GM12878 (cell line): ENCODE data around the gene EXPH5. TPM values are rescaled to one million over a fixed set of nuclear protein-coding genes. Genes with fewer than 3 reads are reported as not detected.

Experiments
- ATAC-seq: fragments of 200-7000 bp; cut with Tn5 transposase; 3 replicates; pipeline ENCODE4 v1.9.1; 2020; ENCODE audit warnings: mild to moderate bottlenecking, moderate library complexity
- BruUV-seq: library from RNA; stranded (reverse); fragments of 400-500 nt; replicated peaks from 2 replicates; lab custom pipeline; 2021; lab: Mats Ljungman, UMichigan
- CTCF ChIA-PET: fragments of 300-600 bp; sonication (Branson Sonifier 250); formaldehyde crosslinking; extraction: SDS; loops from one replicate; lab custom pipeline; 2021; ENCODE audit warnings: inconsistent platforms; lab: Yijun Ruan, JAX
- POLR2A ChIA-PET: fragments of 350-600 bp; formaldehyde crosslinking; extraction: SDS; loops from one replicate; lab custom pipeline; 2021; ENCODE audit warnings: inconsistent platforms; lab: Charles Lee
- RAD21 ChIA-PET: fragments of 300-600 bp; sonication (Branson Sonifier 250); formaldehyde crosslinking; loops from one replicate; lab custom pipeline; 2023; ENCODE audit warnings: antibody characterized with exemption; ENCODE audit not compliant: unreplicated experiment; lab: Charles Lee
- SMC1A ChIA-PET: fragments of 300-600 bp; sonication (Branson Sonifier 250); formaldehyde crosslinking; loops from one replicate; lab custom pipeline; 2023; ENCODE audit not compliant: unreplicated experiment, uncharacterized antibody; lab: Charles Lee
- DNase-seq: peaks from one replicate; pipeline ENCODE4 v3.0.0-alpha.2; 2011; ENCODE audit warnings: low read depth, low spot score
- FAIRE-seq: peaks from 3 replicates; lab custom pipeline; 2011; peaks lifted over from hg19 to GRCh38; lab: Jason Lieb, UNC
- H2AFZ ChIP-seq: 2 replicates; pipeline ENCODE4 v1.6.0; 2011; ENCODE audit warnings: low read depth, low read length, control low read depth; ENCODE audit not compliant: control insufficient read depth
- H3K27ac ChIP-seq: 2 replicates; pipeline ENCODE4 v1.5.1; 2011; ENCODE audit warnings: control low read depth; ENCODE audit not compliant: control insufficient read depth, insufficient read depth
- H3K27me3 ChIP-seq, 2 experiments: replicated peaks in 1 of 2; 2 replicates each; pipeline versions ENCODE4 v1.6.0 to v1.6.1; 2011; ENCODE audit warnings: low read length in 1 of 2; ENCODE audit not compliant: control insufficient read depth in 2 of 2, insufficient read depth in 2 of 2
- H3K36me3 ChIP-seq, 2 experiments: 2 replicates each; pipeline ENCODE4 v1.5.1; 2011; ENCODE audit warnings: low read length in 1 of 2; ENCODE audit not compliant: control insufficient read depth in 2 of 2, insufficient read depth in 2 of 2
- H3K4me1 ChIP-seq: 2 replicates; pipeline ENCODE4 v1.6.1; 2011; ENCODE audit warnings: mild to moderate bottlenecking, low read length, moderate library complexity, mixed read lengths; ENCODE audit not compliant: control insufficient read depth, insufficient read depth
- H3K4me2 ChIP-seq: 2 replicates; pipeline ENCODE4 v1.6.0; 2011; ENCODE audit warnings: control low read depth; ENCODE audit not compliant: control insufficient read depth, insufficient read depth
- H3K4me3 ChIP-seq: fragments of 200-600 bp; sonication (generic); 2 replicates; pipeline ENCODE4 v1.5.1; 2016
- H3K79me2 ChIP-seq: 2 replicates; pipeline ENCODE4 v1.6.0; 2011; ENCODE audit warnings: low read length; ENCODE audit not compliant: control insufficient read depth, insufficient read depth
- H3K9ac ChIP-seq: 2 replicates; pipeline ENCODE4 v1.8.0; 2011; ENCODE audit warnings: low read length, control low read depth, mixed read lengths; ENCODE audit not compliant: control insufficient read depth, insufficient read depth
- H3K9me3 ChIP-seq: replicated peaks from 3 replicates; pipeline ENCODE4 v1.5.1; 2011; ENCODE audit warnings: mild to moderate bottlenecking, low read length; ENCODE audit not compliant: control insufficient read depth, insufficient read depth
- H4K20me1 ChIP-seq: 2 replicates; pipeline ENCODE4 v1.6.0; 2011; ENCODE audit not compliant: control insufficient read depth, insufficient read depth
- CHD2 ChIP-seq: IDR thresholded peaks from 2 replicates; pipeline ENCODE4 v1.6.1; 2011; ENCODE audit warnings: low read depth, low read length, improper control_type of control experiment, borderline replicate concordance
- KDM1A ChIP-seq: fragments of 200-600 bp; sonication (generic); IDR thresholded peaks from 2 replicates; pipeline ENCODE4 v1.6.1; 2016; ENCODE audit warnings: borderline replicate concordance
- RCOR1 ChIP-seq: conservative IDR thresholded peaks from 2 replicates; pipeline ENCODE4 v1.6.1; 2012; ENCODE audit warnings: low read depth, low read length, improper control_type of control experiment
- STAT3 ChIP-seq: IDR thresholded peaks from 2 replicates; pipeline ENCODE4 v1.6.1; 2011; ENCODE audit warnings: low read depth, low read length, improper control_type of control experiment
- SUPT20H ChIP-seq: IDR thresholded peaks from 2 replicates; pipeline ENCODE4 v1.6.1; 2011; ENCODE audit warnings: low read depth, mild to moderate bottlenecking, low read length, moderate library complexity, borderline replicate concordance; ENCODE audit not compliant: control insufficient read depth
- YBX1 ChIP-seq: fragments of 450-650 bp; IDR thresholded peaks from 2 replicates; pipeline ENCODE4 v1.6.1; 2016; ENCODE audit warnings: antibody characterized with exemption
- WGBS: methylation state at CpG from one replicate; pipeline ENCODE4 v1.1.6; 2016; ENCODE audit warnings: low lambda C conversion rate; ENCODE audit not compliant: insufficient replicate concordance, insufficient coverage; ENCODE audit errors: missing lambda C conversion rate; 5-methylcytosine and 5-hydroxymethylcytosine counted together
- in situ Hi-C: fragments of 300-500 bp; cut with MboI; formaldehyde crosslinking; loops from 9 replicates; pipeline ENCODE4 v1.14.3; 2018; ENCODE audit warnings: mixed read lengths
- intact Hi-C: fragments of 100-400 bp; cut with micrococcal nuclease; formaldehyde crosslinking; loops from one replicate; pipeline ENCODE4 v1.14.2; 2022; ENCODE audit not compliant: unreplicated experiment
- polyA plus RNA-seq, 11 experiments: library from polyadenylated mRNA; depleted of rRNA in 4 of 11; unstranded in 6 of 11; stranded (reverse) in 5 of 11; fragments of >200 nt; fragmentation: Nextera tagmentation in 4 of 11; fragmentation: Illumina TruSeq in 1 of 11; extraction: Ambion mirVana in 4 of 11; extraction: Trizol in 1 of 11; gene quantifications; 1 replicate in 1 of 11; 2 replicates in 10 of 11; pipeline versions ENCODE4 v1.2.1 to v1.2.3, GENCODE V29; 2011 to 2016; ENCODE audit warnings: inconsistent platforms in 2 of 11, missing spikeins in 2 of 11, low read depth in 1 of 11
- total RNA-seq, 4 experiments: library from RNA; depleted of rRNA in 3 of 4; stranded (reverse); fragments of >200 nt in 3 of 4; fragmentation: Illumina TruSeq in 1 of 4; extraction: Trizol in 1 of 4; gene quantifications; 2 replicates each; pipeline versions ENCODE4 v1.2.1 to v1.2.3, GENCODE V29; 2013 to 2021
- TF ChIP-seq, protein P1 (sequence below): fragments of 450-650 bp; formaldehyde crosslinking; IDR thresholded peaks from 2 replicates; pipeline ENCODE4 v1.4.0; 2022; ENCODE audit warnings: mild to moderate bottlenecking, moderate library complexity
- TF ChIP-seq, protein P2 (sequence below): fragments of 450-650 bp; IDR thresholded peaks from 2 replicates; pipeline ENCODE4 v1.6.1; 2016; ENCODE audit warnings: mild to moderate bottlenecking
- TF ChIP-seq, protein P3 (sequence below): fragments of 450-650 bp; IDR thresholded peaks from 2 replicates; pipeline ENCODE4 v1.6.1; 2018; ENCODE audit warnings: borderline replicate concordance, mild to moderate bottlenecking; ENCODE audit not compliant: partially characterized antibody
- TF ChIP-seq, protein P4 (sequence below): fragments of 150-350 bp; IDR thresholded peaks from 2 replicates; pipeline ENCODE4 v1.6.1; 2016; ENCODE audit warnings: low read depth, low read length

Gene EXPH5
- total and polyA plus RNA-seq, 10 of the 15 experiments (the other 5 are each of a cell fraction or from before 2014, with no cell fraction given): 0.69 to 11.1 (median 4.3) TPM

DNA sequence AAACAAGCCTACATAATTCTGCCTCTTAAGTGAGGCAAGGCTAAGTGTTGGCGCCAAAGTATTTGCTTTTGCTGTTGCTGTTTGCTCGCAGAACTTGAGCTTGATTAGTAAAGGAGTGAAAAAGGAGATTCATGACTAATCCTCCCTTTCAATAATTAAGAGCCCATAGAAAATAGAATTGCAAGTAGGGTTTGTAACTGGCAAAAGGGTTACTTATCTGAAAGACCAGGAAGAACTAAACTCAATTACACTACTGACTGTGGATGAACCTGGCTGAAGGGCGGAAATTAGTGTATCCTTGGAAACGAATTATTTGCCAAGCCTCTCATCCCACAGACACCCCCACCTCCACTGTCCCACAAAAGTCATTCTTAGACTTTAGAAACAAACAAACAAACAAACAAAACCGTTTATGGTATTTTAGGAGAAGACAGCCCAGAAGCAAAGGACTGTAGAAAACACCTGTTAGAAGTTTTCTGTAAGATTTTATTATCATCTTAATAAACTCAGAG is 411 bp upstream of the EXPH5 start:
- Histone ChIP-seq H3K4me2 (peak overlapping the region; percentile 95), H3K9me3 (no peaks in the 10 kb centered on the region), H3K36me3 (no peaks in the 10 kb centered on the region), H3K4me3 (peak overlapping the region; percentile 28; the same call in 1 of the 2 replicates), H4K20me1 (no peaks in the 10 kb centered on the region), H3K79me2 (no peaks in the 10 kb centered on the region; the same call in 1 of the 2 replicates), H3K27ac (no peak overlapping the region), H2AFZ (peak overlapping the region; percentile 31), H3K27me3 (no peaks in the 10 kb centered on the region), H3K4me1 (no peaks in the 10 kb centered on the region; the same call in 1 of the 2 replicates), H3K9ac (no peak overlapping the region)
- SMC1A ChIA-PET: interaction anchor here (0.7 to 2.4 kb wide), 8 partner anchors 10 to 100 kb away, joined by 3 to 8 read pairs (median 4); no protein-coding TSS in a partner anchor
- CTCF ChIA-PET: interaction anchor here (0.8 to 2.2 kb wide), 5 partner anchors 9 to 50 kb away, joined by 3 to 7 read pairs (median 4); no protein-coding TSS in a partner anchor
- intact Hi-C loops (loop anchor here (1.0 to 2.0 kb wide), 2 partner anchors 27 to 97 kb away; no protein-coding TSS in a partner anchor), in situ Hi-C loops (no loop called here)
- WGBS: 43% methylated on average over 5 of the region's 5 CpGs
- ATAC-seq: no peak
- POLR2A ChIA-PET: interaction anchor here (1.1 to 1.9 kb wide), 5 partner anchors 12 to 49 kb away, joined by 3 to 7 read pairs (median 6); no protein-coding TSS in a partner anchor
- BruUV-seq: no TSS peak
- no peak for DNase-seq
- no peak for FAIRE-seq
- RAD21 ChIA-PET: interaction anchor here (0.6 to 1.7 kb wide), 6 partner anchors 14 to 154 kb away, joined by 3 to 9 read pairs (median 4); partner anchors contain the start of gene C11orf65
- TF ChIP-seq, protein P1, sequence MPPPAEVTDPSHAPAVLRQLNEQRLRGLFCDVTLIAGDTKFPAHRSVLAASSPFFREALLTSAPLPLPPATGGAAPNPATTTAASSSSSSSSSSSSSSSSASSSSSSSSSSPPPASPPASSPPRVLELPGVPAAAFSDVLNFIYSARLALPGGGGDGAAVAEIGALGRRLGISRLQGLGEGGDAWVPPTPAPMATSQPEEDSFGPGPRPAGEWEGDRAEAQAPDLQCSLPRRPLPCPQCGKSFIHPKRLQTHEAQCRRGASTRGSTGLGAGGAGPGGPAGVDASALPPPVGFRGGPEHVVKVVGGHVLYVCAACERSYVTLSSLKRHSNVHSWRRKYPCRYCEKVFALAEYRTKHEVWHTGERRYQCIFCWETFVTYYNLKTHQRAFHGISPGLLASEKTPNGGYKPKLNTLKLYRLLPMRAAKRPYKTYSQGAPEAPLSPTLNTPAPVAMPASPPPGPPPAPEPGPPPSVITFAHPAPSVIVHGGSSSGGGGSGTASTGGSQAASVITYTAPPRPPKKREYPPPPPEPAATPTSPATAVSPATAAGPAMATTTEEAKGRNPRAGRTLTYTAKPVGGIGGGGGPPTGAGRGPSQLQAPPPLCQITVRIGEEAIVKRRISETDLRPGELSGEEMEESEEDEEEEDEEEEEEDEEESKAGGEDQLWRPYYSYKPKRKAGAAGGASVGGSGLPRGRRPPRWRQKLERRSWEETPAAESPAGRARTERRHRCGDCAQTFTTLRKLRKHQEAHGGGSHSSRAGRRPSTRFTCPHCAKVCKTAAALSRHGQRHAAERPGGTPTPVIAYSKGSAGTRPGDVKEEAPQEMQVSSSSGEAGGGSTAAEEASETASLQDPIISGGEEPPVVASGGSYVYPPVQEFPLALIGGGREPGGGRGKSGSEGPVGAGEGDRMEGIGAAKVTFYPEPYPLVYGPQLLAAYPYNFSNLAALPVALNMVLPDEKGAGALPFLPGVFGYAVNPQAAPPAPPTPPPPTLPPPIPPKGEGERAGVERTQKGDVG: no peak
- TF ChIP-seq STAT3 (no peak), SUPT20H (no peak), CHD2 (no peak), YBX1 (no peak), RCOR1 (no peak), KDM1A (no peak)
- TF ChIP-seq, protein P2, sequence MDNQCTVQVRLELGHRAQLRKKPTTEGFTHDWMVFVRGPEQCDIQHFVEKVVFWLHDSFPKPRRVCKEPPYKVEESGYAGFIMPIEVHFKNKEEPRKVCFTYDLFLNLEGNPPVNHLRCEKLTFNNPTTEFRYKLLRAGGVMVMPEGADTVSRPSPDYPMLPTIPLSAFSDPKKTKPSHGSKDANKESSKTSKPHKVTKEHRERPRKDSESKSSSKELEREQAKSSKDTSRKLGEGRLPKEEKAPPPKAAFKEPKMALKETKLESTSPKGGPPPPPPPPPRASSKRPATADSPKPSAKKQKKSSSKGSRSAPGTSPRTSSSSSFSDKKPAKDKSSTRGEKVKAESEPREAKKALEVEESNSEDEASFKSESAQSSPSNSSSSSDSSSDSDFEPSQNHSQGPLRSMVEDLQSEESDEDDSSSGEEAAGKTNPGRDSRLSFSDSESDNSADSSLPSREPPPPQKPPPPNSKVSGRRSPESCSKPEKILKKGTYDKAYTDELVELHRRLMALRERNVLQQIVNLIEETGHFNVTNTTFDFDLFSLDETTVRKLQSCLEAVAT: no peak
- TF ChIP-seq, protein P3, sequence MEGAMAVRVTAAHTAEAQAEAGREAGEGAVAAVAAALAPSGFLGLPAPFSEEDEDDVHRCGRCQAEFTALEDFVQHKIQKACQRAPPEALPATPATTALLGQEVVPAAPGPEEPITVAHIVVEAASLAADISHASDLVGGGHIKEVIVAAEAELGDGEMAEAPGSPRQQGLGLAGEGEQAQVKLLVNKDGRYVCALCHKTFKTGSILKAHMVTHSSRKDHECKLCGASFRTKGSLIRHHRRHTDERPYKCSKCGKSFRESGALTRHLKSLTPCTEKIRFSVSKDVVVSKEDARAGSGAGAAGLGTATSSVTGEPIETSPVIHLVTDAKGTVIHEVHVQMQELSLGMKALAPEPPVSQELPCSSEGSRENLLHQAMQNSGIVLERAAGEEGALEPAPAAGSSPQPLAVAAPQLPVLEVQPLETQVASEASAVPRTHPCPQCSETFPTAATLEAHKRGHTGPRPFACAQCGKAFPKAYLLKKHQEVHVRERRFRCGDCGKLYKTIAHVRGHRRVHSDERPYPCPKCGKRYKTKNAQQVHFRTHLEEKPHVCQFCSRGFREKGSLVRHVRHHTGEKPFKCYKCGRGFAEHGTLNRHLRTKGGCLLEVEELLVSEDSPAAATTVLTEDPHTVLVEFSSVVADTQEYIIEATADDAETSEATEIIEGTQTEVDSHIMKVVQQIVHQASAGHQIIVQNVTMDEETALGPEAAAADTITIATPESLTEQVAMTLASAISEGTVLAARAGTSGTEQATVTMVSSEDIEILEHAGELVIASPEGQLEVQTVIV: no peak
- TF ChIP-seq, protein P4, sequence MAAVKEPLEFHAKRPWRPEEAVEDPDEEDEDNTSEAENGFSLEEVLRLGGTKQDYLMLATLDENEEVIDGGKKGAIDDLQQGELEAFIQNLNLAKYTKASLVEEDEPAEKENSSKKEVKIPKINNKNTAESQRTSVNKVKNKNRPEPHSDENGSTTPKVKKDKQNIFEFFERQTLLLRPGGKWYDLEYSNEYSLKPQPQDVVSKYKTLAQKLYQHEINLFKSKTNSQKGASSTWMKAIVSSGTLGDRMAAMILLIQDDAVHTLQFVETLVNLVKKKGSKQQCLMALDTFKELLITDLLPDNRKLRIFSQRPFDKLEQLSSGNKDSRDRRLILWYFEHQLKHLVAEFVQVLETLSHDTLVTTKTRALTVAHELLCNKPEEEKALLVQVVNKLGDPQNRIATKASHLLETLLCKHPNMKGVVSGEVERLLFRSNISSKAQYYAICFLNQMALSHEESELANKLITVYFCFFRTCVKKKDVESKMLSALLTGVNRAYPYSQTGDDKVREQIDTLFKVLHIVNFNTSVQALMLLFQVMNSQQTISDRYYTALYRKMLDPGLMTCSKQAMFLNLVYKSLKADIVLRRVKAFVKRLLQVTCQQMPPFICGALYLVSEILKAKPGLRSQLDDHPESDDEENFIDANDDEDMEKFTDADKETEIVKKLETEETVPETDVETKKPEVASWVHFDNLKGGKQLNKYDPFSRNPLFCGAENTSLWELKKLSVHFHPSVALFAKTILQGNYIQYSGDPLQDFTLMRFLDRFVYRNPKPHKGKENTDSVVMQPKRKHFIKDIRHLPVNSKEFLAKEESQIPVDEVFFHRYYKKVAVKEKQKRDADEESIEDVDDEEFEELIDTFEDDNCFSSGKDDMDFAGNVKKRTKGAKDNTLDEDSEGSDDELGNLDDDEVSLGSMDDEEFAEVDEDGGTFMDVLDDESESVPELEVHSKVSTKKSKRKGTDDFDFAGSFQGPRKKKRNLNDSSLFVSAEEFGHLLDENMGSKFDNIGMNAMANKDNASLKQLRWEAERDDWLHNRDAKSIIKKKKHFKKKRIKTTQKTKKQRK: no peak
